H1 (cell line): ENCODE data around the gene FOXO6.

Source experiments
- CHD2 ChIP-seq: IDR thresholded peaks from 2 replicates; pipeline ENCODE4 v1.6.1; 2012; ENCODE audit warnings: low read length, improper control_type of control experiment
- EP300 ChIP-seq, 2 experiments: IDR thresholded peaks; 1 replicate in 1 of 2; 2 replicates in 1 of 2; pipeline ENCODE4 v1.6.1; 2011 to 2012; ENCODE audit warnings: low read depth in 2 of 2, low read length in 2 of 2, mild to moderate bottlenecking in 2 of 2, borderline replicate concordance in 1 of 2, inconsistent platforms in 1 of 2, moderate library complexity in 1 of 2
- MAFK ChIP-seq: IDR thresholded peaks from 2 replicates; pipeline ENCODE4 v1.6.1; 2012; ENCODE audit warnings: low read depth, mild to moderate bottlenecking, improper control_type of control experiment, low read length
- POLR2A ChIP-seq, 2 experiments: IDR thresholded peaks; 1 replicate in 1 of 2; 2 replicates in 1 of 2; pipeline ENCODE4 v1.6.1; 2011; ENCODE audit warnings: low read depth in 2 of 2, low read length in 2 of 2, mild to moderate bottlenecking in 2 of 2; ENCODE audit errors: control extremely low read depth in 1 of 2
- SAP30 ChIP-seq: fragments of 300-600 bp; sonication (generic); IDR thresholded peaks from 2 replicates; pipeline ENCODE4 v1.7.1; 2012; ENCODE audit warnings: low read length, moderate library complexity, mild to moderate bottlenecking, inconsistent platforms; ENCODE audit not compliant: insufficient read depth, insufficient replicate concordance
- SIN3A ChIP-seq, 2 experiments: IDR thresholded peaks in 1 of 2; conservative IDR thresholded peaks in 1 of 2; 2 replicates each; pipeline ENCODE4 v1.6.1; 2011 to 2012; ENCODE audit warnings: low read length in 2 of 2, improper control_type of control experiment in 1 of 2, low read depth in 1 of 2, mild to moderate bottlenecking in 1 of 2
- TAF1 ChIP-seq: IDR thresholded peaks from 2 replicates; pipeline ENCODE4 v1.6.1; 2011; ENCODE audit warnings: mild to moderate bottlenecking, low read depth, low read length
- TAF7 ChIP-seq: optimal IDR thresholded peaks from 2 replicates; pipeline ENCODE3; 2011; ENCODE audit warnings: low read depth, mild to moderate bottlenecking, inconsistent platforms, low read length, moderate library complexity, borderline replicate concordance
- TCF12 ChIP-seq: IDR thresholded peaks from 2 replicates; pipeline ENCODE4 v1.6.1; 2011; ENCODE audit warnings: low read depth, mild to moderate bottlenecking, low read length
- TF ChIP-seq, protein P1 (sequence below), 3 experiments: IDR thresholded peaks; 1 replicate in 2 of 3; 2 replicates in 1 of 3; pipeline versions ENCODE4 v1.5.1 to v1.6.1; 2011; ENCODE audit warnings: low read length in 3 of 3, mild to moderate bottlenecking in 3 of 3, inconsistent platforms in 2 of 3, low read depth in 1 of 3, moderate library complexity in 1 of 3; ENCODE audit not compliant: insufficient read depth in 1 of 3; ENCODE audit errors: control extremely low read depth in 1 of 3

DNA sequence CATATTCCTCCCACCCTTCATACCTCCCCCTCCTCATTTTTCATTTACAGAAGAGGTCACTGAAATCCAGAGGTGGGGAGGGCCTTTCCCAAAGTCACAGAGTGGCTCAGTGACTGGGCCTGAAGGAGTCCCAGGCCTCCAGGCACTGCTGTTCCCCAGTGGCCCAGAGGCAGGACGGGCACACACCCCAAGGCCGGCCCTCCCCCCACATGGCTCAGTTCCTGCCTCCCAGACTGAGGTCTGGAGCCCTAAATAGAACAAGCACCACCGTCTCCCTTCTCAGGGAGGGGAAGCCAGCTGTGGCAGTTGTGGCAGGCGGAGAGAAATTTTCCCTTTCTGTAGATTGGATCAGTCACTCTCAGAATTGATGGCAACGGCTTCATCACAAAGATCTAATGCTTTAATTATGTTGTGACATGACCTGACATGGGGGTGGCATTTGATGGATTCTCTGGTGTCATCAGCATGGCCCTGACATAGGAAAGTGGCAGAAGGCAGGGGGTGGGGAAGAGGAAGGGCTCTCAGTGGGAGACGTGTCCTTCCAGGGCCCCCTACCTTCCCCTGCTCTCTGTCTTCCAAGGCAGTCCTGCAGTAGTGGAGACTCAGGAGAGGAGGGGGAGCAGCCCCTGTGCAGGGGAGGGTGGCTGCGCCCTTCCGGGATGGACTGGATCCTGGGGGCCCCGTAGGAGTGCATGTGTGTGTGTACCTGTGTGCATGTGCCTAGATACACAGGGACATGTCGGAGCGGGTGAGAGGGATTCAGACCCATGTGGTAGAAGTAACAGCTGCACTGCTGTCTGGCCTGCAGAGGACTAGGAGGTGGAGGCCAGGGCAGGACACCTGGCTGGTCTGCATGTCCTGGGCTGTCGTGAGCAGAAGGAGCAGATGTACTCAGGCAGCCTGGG, 41.2 kb upstream of the FOXO6 start:
- TF ChIP-seq, protein P1, sequence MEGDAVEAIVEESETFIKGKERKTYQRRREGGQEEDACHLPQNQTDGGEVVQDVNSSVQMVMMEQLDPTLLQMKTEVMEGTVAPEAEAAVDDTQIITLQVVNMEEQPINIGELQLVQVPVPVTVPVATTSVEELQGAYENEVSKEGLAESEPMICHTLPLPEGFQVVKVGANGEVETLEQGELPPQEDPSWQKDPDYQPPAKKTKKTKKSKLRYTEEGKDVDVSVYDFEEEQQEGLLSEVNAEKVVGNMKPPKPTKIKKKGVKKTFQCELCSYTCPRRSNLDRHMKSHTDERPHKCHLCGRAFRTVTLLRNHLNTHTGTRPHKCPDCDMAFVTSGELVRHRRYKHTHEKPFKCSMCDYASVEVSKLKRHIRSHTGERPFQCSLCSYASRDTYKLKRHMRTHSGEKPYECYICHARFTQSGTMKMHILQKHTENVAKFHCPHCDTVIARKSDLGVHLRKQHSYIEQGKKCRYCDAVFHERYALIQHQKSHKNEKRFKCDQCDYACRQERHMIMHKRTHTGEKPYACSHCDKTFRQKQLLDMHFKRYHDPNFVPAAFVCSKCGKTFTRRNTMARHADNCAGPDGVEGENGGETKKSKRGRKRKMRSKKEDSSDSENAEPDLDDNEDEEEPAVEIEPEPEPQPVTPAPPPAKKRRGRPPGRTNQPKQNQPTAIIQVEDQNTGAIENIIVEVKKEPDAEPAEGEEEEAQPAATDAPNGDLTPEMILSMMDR (IDR thresholded peaks at IDR 0.05; ENCODE audit: control extremely low read depth in 1 of 3, insufficient read depth in 1 of 3, low read depth in 1 of 3, low read length in 3 of 3), result no peak
- TF ChIP-seq SAP30 (no peak), SIN3A (conservative IDR thresholded peaks at IDR 0.05 in 1 of 2, IDR thresholded peaks at IDR 0.05 in 1 of 2; ENCODE audit: low read depth in 1 of 2, low read length in 2 of 2) (no peak), MAFK (no peak), TCF12 (no peak), TAF7 (no peak), TAF1 (no peak), POLR2A (IDR thresholded peaks at IDR 0.05; ENCODE audit: control extremely low read depth in 1 of 2, low read depth in 2 of 2, low read length in 2 of 2) (no peak), CHD2 (no peak), EP300 (IDR thresholded peaks at IDR 0.05; ENCODE audit: borderline replicate concordance in 1 of 2, low read depth in 2 of 2, low read length in 2 of 2) (no peak)
